Measurements from ENCODE around the gene ALPK3.

DNA sequence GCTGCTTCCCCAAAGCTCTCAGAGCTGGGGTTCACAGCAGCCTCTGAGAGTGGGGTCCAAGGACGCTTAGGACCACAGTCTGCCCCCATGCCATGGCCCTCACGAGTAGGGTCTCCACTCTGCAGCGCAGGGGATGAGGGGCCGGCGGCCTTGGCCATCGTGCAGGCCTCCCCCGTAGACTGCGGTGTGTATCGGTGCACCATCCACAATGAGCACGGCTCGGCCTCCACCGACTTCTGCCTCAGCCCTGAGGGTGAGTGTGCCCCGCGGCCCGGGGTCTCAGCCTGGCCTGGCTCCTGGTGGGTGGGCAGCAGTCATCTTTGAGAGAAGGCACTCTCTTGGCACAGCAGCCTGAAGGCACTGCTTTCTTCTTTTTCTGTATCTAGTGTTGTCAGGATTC is 42.5 kb downstream of the ALPK3 start:
- TF ChIP-seq CTCF (IDR thresholded peaks at IDR 0.05) (no peak), EZH2 (IDR thresholded peaks at IDR 0.05) (no peak)

All from neural progenitor cell (in vitro differentiated cells).